HepG2 (cell line): Measurements from ENCODE around the gene BACH2. TPM values are rescaled to one million over a fixed set of nuclear protein-coding genes. Genes with fewer than 3 reads are reported as not detected.
A peak's percentile ranks its signal among the peaks of the same experiment; 100 is the strongest.

Source experiments
- ATAC-seq: fragments of 200-7000 bp; cut with Tn5 transposase; 3 replicates; pipeline ENCODE4 v1.9.1; 2020; ENCODE audit warnings: mild to moderate bottlenecking, moderate library complexity
- BruUV-seq: library from RNA; stranded (reverse); fragments of 400-500 nt; replicated peaks from 2 replicates; lab custom pipeline; 2021; lab: Mats Ljungman, UMichigan
- CTCF ChIA-PET: fragments of 300-600 bp; formaldehyde crosslinking; extraction: SDS; loops from one replicate; lab custom pipeline; 2021; ENCODE audit warnings: low total read pairs, inconsistent platforms, low intra/inter-chr PET ratio; lab: Yijun Ruan, JAX
- POLR2A ChIA-PET: fragments of 350-600 bp; sonication (Branson Sonifier 250); formaldehyde crosslinking; loops from one replicate; lab custom pipeline; 2020; ENCODE audit warnings: antibody characterized with exemption, inconsistent platforms; lab: Yijun Ruan, JAX
- DNase-seq: peaks from one replicate; pipeline ENCODE4 v3.0.0-alpha.2; 2015; ENCODE audit warnings: low spot score
- FAIRE-seq: peaks from 3 replicates; lab custom pipeline; 2011; peaks lifted over from hg19 to GRCh38; lab: Jason Lieb, UNC
- H2AFZ ChIP-seq: one replicate; pipeline ENCODE4 v1.6.1; 2011; ENCODE audit warnings: low read length, inconsistent platforms
- H3K27ac ChIP-seq: fragments of 300-600 bp; 3 replicates; pipeline ENCODE4 v1.8.0; 2011; ENCODE audit warnings: mixed run types, mild to moderate bottlenecking, mixed read lengths, low read length, inconsistent platforms; ENCODE audit not compliant: insufficient read depth; ENCODE audit errors: extremely low read length
- H3K27me3 ChIP-seq, 2 experiments: fragments of 200-600 bp in 1 of 2; 2 replicates in 1 of 2; 3 replicates in 1 of 2; pipeline versions ENCODE4 v1.6.0 to v1.8.0; 2011; ENCODE audit warnings: low read length in 2 of 2, mild to moderate bottlenecking in 2 of 2, moderate library complexity in 2 of 2, inconsistent platforms in 1 of 2; ENCODE audit not compliant: insufficient read depth in 2 of 2, control insufficient read depth in 1 of 2
- H3K36me3 ChIP-seq, 2 experiments: fragments of 200-600 bp in 1 of 2; replicated peaks in 1 of 2; 2 replicates in 1 of 2; 3 replicates in 1 of 2; pipeline versions ENCODE4 v1.5.1 to v1.8.0; 2011; ENCODE audit warnings: low read length in 2 of 2, inconsistent platforms in 1 of 2; ENCODE audit not compliant: insufficient read depth in 2 of 2, control insufficient read depth in 1 of 2
- H3K4me1 ChIP-seq: 2 replicates; pipeline ENCODE4 v1.5.1; 2012; ENCODE audit warnings: low read length, inconsistent platforms; ENCODE audit not compliant: insufficient read depth
- H3K4me2 ChIP-seq: 2 replicates; pipeline ENCODE4 v1.6.0; 2011; ENCODE audit warnings: low read depth, low read length, inconsistent platforms
- H3K4me3 ChIP-seq, 3 experiments: fragments of 200-600 bp in 1 of 3; sonication (generic), shearing (Covaris generic) in 1 of 3; replicated peaks in 1 of 3; 2 replicates each; pipeline ENCODE4 v1.5.1; 2011 to 2016; ENCODE audit warnings: low read length in 3 of 3, inconsistent platforms in 2 of 3, low read depth in 2 of 3, mild to moderate bottlenecking in 2 of 3, control low read depth in 1 of 3, mixed read lengths in 1 of 3; ENCODE audit not compliant: insufficient read depth in 1 of 3
- H3K79me2 ChIP-seq: one replicate; pipeline ENCODE4 v1.6.1; 2011; ENCODE audit warnings: low read length, inconsistent platforms; ENCODE audit not compliant: insufficient read depth
- H3K9ac ChIP-seq: 2 replicates; pipeline ENCODE4 v1.6.0; 2011; ENCODE audit warnings: mild to moderate bottlenecking, low read depth, low read length, inconsistent platforms; ENCODE audit not compliant: insufficient read depth
- H3K9me3 ChIP-seq: 2 replicates; pipeline ENCODE4 v1.5.1; 2012; ENCODE audit warnings: mild to moderate bottlenecking, low read length
- H4K20me1 ChIP-seq: 2 replicates; pipeline ENCODE4 v1.6.0; 2011; ENCODE audit warnings: inconsistent platforms, mild to moderate bottlenecking, low read length, moderate library complexity; ENCODE audit not compliant: insufficient read depth
- FOXA1 ChIP-seq, 2 experiments: fragments of 450-650 bp in 1 of 2; sonication (generic) in 1 of 2; formaldehyde crosslinking in 1 of 2; IDR thresholded peaks; 2 replicates each; pipeline versions ENCODE4 v1.4.0 to v1.6.1; 2016 to 2020; ENCODE audit warnings: missing genetic modification reagents in 1 of 2
- FOXA3 ChIP-seq: IDR thresholded peaks from 2 replicates; pipeline ENCODE4 v1.6.1; 2016; ENCODE audit warnings: missing genetic modification reagents, missing compliant biosample characterization
- SALL1 ChIP-seq: sonication (generic); formaldehyde crosslinking; IDR thresholded peaks from 2 replicates; pipeline ENCODE4 v1.8.0; 2022; ENCODE audit warnings: mild to moderate bottlenecking, missing genetic modification reagents
- ZNF263 ChIP-seq: sonication (generic); formaldehyde crosslinking; IDR thresholded peaks from 2 replicates; pipeline ENCODE4 v1.4.0; 2020; ENCODE audit warnings: missing genetic modification reagents
- ZSCAN22 ChIP-seq: sonication (generic); formaldehyde crosslinking; IDR thresholded peaks from 2 replicates; pipeline ENCODE4 v1.4.0; 2020; ENCODE audit warnings: mild to moderate bottlenecking, missing genetic modification reagents
- whole genome bisulfite sequencing: methylation state at CpG from one replicate; pipeline ENCODE4 v1.1.6; 2017; ENCODE audit warnings: low lambda C conversion rate; 5-methylcytosine and 5-hydroxymethylcytosine counted together
- in situ Hi-C: cut with HindIII; loops from 2 replicates; pipeline ENCODE4 v1.10.0; 2017; ENCODE audit warnings: low pct_unique_long_range_greater_than_20kb; ENCODE audit not compliant: extremely low pct_ligation_motif_present
- intact Hi-C: fragments of 100-400 bp; cut with micrococcal nuclease; formaldehyde crosslinking; loops from one replicate; pipeline ENCODE4 v1.10.0; 2022; ENCODE audit not compliant: unreplicated experiment
- polyA plus RNA-seq, 8 experiments: library from polyadenylated mRNA; depleted of rRNA in 3 of 8; stranded (reverse) in 7 of 8; unstranded in 1 of 8; fragments of >200 nt; fragmentation: Illumina TruSeq in 4 of 8; extraction: Trizol in 4 of 8; gene quantifications; 2 replicates each; pipeline versions ENCODE4 v1.2.1 to v1.2.3, GENCODE V29; 2011 to 2016; ENCODE audit warnings: low read depth in 4 of 8, missing spikeins in 1 of 8, mixed read lengths in 1 of 8; ENCODE audit not compliant: insufficient read depth in 1 of 8
- total RNA-seq, 5 experiments: library from RNA; depleted of rRNA; stranded (reverse); fragments of >200 nt; fragmentation: Illumina TruSeq; extraction: Trizol; gene quantifications; 2 replicates each; pipeline ENCODE4 v1.2.3, GENCODE V29; 2016; ENCODE audit warnings: low read depth in 1 of 5
- TF ChIP-seq, protein P1 (sequence below): sonication (generic); formaldehyde crosslinking; IDR thresholded peaks from 2 replicates; pipeline ENCODE4 v1.4.0; 2020; ENCODE audit warnings: missing genetic modification reagents

The BACH2 gene
- total and polyA plus RNA-seq, 2 of the 13 experiments (the other 11 are each of a cell fraction or from before 2014, with no cell fraction given), result 0.01 TPM; not detected in 1

DNA sequence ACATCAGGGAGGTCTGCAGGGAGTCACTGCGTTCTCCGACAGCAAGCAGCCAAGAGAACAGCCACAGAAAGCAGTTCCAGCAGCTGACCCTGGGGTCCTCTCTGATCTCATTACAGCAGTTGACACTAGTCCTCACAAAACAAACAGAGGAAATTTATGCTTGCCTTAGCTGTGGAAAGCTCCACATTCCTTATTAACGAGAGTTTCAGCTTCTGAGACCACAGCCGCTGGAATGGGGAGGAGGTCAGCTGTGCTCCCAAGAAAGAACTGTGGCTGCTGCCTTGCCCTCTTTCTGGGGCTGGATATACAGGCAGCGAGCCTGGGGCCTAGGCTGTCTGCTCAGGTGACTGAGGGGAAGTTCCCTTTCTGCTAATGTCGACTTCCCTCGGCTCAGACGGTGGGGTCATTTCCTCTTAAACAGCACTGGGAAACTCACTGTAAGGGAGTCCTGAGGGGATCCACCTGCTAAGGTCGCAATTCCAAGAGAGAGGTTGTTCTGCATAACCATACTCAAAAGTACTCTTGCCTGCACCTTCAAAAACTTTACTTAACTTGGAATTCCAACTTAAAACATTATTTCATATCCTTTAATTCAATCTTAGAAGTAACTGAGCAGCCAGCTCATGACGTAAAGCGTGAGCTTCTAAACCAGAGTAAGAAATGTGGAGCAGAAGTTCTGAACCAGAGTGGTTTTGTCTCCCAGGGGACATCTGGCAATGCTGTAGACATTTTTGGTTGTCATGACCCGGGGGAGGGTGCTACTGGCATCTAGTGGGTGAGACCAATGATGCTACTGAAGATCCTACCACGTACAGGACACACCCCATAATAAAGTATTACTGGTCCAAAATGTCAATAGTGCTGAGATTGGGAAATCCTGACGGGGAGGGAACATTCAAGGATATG, 80.3 kb downstream of the BACH2 start:
- CTCF ChIA-PET, result no interaction called here
- H2AFZ ChIP-seq, result no peak overlapping the region
- no peaks in the 10 kb centered on the region for H3K79me2 ChIP-seq
- intact Hi-C loops (no loop called here), in situ Hi-C loops (no loop called here)
- POLR2A ChIA-PET, result no interaction called here
- peaks cover 31% of the 10 kb centered on the region for H3K4me1 ChIP-seq
- H3K27me3 ChIP-seq, result no peaks in the 10 kb centered on the region; a peak in 1 of 5 replicates
- no peak for TF ChIP-seq FOXA1 (IDR thresholded peaks at IDR 0.05)
- TF ChIP-seq FOXA1 (CRISPR knock-in tag; IDR thresholded peaks at IDR 0.05), result 0 out of 2 replicates have a peak, but pooled peaks have one; percentile 35
- TF ChIP-seq ZNF263 (CRISPR knock-in tag), result peak; percentile 87
- TF ChIP-seq SALL1 (CRISPR knock-in tag), result 0 out of 2 replicates have a peak, but pooled peaks have one; percentile 31
- no peak for TF ChIP-seq ZSCAN22 (CRISPR knock-in tag)
- TF ChIP-seq, protein P1, sequence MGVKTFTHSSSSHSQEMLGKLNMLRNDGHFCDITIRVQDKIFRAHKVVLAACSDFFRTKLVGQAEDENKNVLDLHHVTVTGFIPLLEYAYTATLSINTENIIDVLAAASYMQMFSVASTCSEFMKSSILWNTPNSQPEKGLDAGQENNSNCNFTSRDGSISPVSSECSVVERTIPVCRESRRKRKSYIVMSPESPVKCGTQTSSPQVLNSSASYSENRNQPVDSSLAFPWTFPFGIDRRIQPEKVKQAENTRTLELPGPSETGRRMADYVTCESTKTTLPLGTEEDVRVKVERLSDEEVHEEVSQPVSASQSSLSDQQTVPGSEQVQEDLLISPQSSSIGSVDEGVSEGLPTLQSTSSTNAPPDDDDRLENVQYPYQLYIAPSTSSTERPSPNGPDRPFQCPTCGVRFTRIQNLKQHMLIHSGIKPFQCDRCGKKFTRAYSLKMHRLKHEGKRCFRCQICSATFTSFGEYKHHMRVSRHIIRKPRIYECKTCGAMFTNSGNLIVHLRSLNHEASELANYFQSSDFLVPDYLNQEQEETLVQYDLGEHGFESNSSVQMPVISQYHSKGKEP (CRISPR knock-in tag), result no peak
- peak; percentile 16; the same call in 1 of the 2 replicates for TF ChIP-seq FOXA3 (CRISPR knock-in tag)
- DNase-seq (peak; percentile 33), FAIRE-seq (no peak), ATAC-seq (peak; percentile 78)
- H3K4me3 ChIP-seq, result no peak overlapping the region
- no TSS peak for BruUV-seq
- H3K36me3 ChIP-seq, result no peaks in the 10 kb centered on the region
- H3K4me2 ChIP-seq, result peak overlapping the region; percentile 25; the same call in 1 of the 2 replicates
- no peak overlapping the region for H3K27ac ChIP-seq
- H4K20me1 ChIP-seq, result no peaks in the 10 kb centered on the region
- no peaks in the 10 kb centered on the region for H3K9me3 ChIP-seq
- WGBS, result 30% methylated on average over 10 of the region's 14 CpGs
- H3K9ac ChIP-seq, result no peak overlapping the region
